Measurements from ENCODE around the gene DNASE2.

DNA sequence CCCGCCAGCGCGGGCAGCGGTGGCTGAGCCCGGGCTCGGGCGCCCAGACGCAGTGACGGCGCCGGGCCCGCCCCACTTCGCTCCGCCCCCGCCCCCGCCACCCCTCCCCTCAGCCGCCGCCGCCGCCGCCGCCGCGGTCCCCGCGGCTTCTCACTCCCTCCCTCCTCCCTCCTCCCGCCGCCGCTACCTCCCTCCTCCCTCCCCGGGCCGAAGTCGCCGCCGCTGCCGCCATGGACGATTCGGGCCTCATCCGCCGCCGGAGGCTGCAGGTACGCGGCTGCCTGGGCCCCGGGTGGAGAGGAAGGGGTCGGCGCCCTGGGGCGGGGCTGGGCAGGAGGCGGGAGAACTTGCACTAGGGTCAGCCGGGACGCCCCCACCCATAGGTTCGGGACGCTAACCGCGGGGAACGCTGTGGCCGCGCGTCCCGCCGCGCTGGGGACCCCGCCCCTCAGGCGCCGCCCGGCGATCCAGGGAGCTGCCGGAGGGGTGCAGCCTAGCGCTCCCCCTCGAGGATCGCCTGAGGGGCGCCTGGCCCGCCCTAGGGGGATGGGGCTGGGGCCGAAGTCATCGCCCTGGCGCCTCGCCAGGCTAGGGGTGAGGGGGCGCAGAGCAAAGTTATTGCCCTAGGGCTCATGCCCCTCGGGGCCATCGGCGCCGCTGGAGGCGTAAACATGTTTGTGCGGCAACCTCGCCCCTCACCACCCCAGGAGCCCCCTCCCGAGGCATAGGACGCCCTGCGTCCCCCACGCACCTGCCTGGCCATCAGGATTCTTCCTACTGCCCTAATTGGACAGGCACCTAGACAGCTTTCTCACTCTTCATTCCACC lies 47.3 kb downstream of the DNASE2 start:
- TF ChIP-seq CTCF (IDR thresholded peaks at IDR 0.05; ENCODE audit: low read length) (no peak), EZH2phosphoT487 (IDR thresholded peaks at IDR 0.05; ENCODE audit: low read length) (no peak), EZH2 (optimal IDR thresholded peaks at IDR 0.05; ENCODE audit: low read depth, low read length) (no peak)
